A172 (cell line): ENCODE data around the gene IL15. TPM values are rescaled to one million over a fixed set of nuclear protein-coding genes. Genes with fewer than 3 reads are reported as not detected.

Source experiments
- DNase-seq: peaks from one replicate; pipeline ENCODE4 v3.0.0-alpha.2; 2015; ENCODE audit warnings: low spot score
- total RNA-seq: library from RNA; depleted of rRNA; stranded (reverse); fragments of >200 nt; shearing (Covaris generic); gene quantifications from 2 replicates; pipeline ENCODE4 v1.2.3, GENCODE V29; 2014

Gene IL15
- total RNA-seq, 1 experiment from 2014 or later: 7.8 TPM

GRCh38 chr4:141771889-141772830 lies 135.8 kb downstream of the IL15 start:
- DNase-seq: no peak

DNA sequence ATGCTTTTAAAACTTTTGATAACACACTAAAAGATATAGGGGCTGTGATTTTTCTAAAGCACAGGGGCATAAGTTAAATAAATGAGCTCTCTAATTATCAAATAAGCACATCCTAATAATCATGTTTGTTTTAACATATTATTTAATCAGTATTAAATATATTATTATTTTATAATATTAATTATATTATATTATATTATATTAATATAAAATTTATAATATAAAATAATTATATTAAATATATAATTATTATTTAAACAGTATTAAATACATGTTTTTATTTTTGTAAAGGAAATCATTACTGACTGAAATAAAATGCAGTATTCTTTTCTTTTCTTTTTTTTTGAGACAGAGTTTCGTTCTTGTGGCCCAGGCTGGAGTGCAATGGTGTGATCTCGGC lies 136.5 kb downstream of the IL15 start:
- DNase-seq: no peak

GRCh38 chr4:141782205-141782604 lies 145.8 kb downstream of the IL15 start:
- DNase-seq: no peak
